NT2/D1 (cell line): Measurements from ENCODE around the gene NRXN3.

Experiments used
- DNase-seq: peaks from one replicate; pipeline ENCODE4 v3.0.0-alpha.2; 2011; ENCODE audit warnings: low read depth, low spot score
- H3K27me3 ChIP-seq: 2 replicates; pipeline ENCODE4 v1.6.0; 2011; ENCODE audit warnings: mild to moderate bottlenecking; ENCODE audit not compliant: insufficient read length, insufficient read depth
- H3K36me3 ChIP-seq: 2 replicates; pipeline ENCODE4 v1.6.1; 2011; ENCODE audit warnings: mild to moderate bottlenecking, low read length, mixed read lengths; ENCODE audit not compliant: insufficient read depth, insufficient read length
- H3K4me1 ChIP-seq: 2 replicates; pipeline ENCODE4 v1.5.1; 2011; ENCODE audit not compliant: insufficient read depth, insufficient read length
- H3K4me3 ChIP-seq: 2 replicates; pipeline ENCODE4 v1.5.1; 2011; ENCODE audit warnings: low read depth; ENCODE audit not compliant: insufficient read length
- H3K9ac ChIP-seq: 2 replicates; pipeline ENCODE4 v1.6.0; 2011; ENCODE audit warnings: low read depth; ENCODE audit not compliant: insufficient read length
- H3K9me3 ChIP-seq: 2 replicates; pipeline ENCODE4 v1.5.1; 2011; ENCODE audit warnings: mild to moderate bottlenecking, low read length; ENCODE audit not compliant: insufficient read depth
- SUZ12 ChIP-seq: IDR thresholded peaks from 2 replicates; pipeline ENCODE4 v1.6.1; 2011; ENCODE audit not compliant: insufficient read length, insufficient read depth; ENCODE audit errors: extremely low read depth
- YY1 ChIP-seq: IDR thresholded peaks from 2 replicates; pipeline ENCODE4 v1.6.1; 2011; ENCODE audit not compliant: insufficient read length, insufficient read depth
- ZNF274 ChIP-seq: IDR thresholded peaks from 2 replicates; pipeline ENCODE4 v1.6.1; 2011; ENCODE audit warnings: mild to moderate bottlenecking, low read depth, low read length

NRXN3 gene

DNA sequence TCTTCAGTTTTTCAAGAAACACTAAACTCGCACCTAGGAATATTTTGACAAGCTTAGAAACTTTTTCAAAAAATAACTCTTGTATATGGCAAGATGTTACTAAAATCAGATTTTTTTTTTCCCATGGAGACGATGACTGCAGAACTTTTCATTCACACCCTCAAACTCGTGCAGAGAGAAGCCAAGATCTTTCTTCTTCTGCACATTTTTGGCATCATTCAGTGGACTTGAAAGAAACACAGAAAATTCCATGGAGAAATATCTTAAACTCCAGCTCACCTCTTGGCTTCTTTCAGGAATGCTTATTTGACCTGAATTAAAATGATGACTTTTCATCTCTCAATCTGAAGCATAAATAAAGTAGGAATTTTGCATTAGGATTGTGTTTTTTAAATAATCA is 919.4 kb downstream of the NRXN3 start:
- Histone ChIP-seq H3K27me3 (no peaks in the 10 kb centered on the region), H3K4me3 (no peak overlapping the region), H3K4me1 (no peaks in the 10 kb centered on the region), H3K9me3 (no peaks in the 10 kb centered on the region), H3K36me3 (no peaks in the 10 kb centered on the region), H3K9ac (no peak overlapping the region)
- no peak for DNase-seq
- TF ChIP-seq YY1 (no peak), SUZ12 (no peak)

DNA sequence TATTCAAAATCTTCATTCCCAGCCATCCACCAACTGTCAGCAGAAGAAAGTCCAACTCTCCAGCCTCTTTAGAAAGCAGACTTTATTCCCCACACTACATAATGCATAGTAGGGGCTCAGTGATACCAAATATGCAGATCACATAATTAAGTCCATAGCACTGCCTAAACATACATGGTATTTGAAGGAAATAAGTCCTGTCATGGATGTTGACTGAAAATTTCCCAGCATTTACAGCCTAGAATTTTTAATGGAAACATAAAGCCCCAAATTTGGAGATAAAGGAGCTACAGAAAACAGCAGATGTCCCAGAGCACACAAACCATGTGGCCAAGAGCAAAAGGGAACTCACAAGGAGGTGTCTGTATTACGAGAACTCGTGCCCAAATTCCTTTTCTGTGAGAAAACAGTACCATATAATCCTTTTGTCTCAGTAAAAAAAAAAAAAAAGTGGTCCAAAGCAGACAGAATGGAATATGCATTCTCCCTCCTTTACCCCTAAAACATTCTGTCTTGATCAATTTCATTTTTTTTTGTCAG is 920.5 kb downstream of the NRXN3 start:
- TF ChIP-seq ZNF274, result no peak
- no peak for TF ChIP-seq YY1
- TF ChIP-seq SUZ12, result no peak
- Histone ChIP-seq H3K4me1 (no peaks in the 10 kb centered on the region), H3K27me3 (no peaks in the 10 kb centered on the region), H3K4me3 (no peak overlapping the region), H3K36me3 (no peaks in the 10 kb centered on the region), H3K9me3 (no peaks in the 10 kb centered on the region), H3K9ac (no peak overlapping the region)
- no peak for DNase-seq

DNA sequence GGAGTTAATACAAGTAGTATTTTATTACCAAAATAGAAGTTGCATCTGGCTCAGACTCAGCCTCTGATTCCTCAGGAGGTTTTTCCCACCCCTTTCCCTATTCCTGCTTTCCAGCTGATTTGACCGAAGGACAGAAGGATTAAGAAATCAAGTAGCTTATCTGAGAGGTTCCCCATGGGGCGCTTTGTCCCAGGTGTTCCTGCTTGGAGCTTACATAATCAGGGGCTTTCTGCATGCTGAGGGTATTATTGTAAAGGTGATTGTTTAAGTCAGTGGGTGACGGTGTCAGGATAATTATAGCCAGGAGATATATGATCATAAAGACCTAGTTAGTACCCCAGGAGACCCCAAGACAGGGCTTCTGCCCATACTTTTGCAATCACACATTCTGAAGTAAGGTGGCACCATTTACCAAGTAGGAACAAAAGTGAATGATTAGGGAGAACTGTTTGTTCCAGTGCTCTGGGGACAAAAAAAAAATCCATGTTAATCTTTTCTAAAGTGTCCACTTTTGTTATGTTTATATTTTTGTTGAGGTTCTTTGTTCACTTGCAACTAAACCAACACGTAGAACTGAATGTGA is 921.3 kb downstream of the NRXN3 start:
- H3K4me1 ChIP-seq, result no peaks in the 10 kb centered on the region
- H3K27me3 ChIP-seq, result no peaks in the 10 kb centered on the region
- H3K36me3 ChIP-seq, result no peaks in the 10 kb centered on the region
- no peaks in the 10 kb centered on the region for H3K9me3 ChIP-seq
- TF ChIP-seq SUZ12 (no peak), ZNF274 (no peak), YY1 (no peak)
- peak; percentile 9 for DNase-seq
- no peak overlapping the region for H3K4me3 ChIP-seq
- no peak overlapping the region for H3K9ac ChIP-seq

DNA sequence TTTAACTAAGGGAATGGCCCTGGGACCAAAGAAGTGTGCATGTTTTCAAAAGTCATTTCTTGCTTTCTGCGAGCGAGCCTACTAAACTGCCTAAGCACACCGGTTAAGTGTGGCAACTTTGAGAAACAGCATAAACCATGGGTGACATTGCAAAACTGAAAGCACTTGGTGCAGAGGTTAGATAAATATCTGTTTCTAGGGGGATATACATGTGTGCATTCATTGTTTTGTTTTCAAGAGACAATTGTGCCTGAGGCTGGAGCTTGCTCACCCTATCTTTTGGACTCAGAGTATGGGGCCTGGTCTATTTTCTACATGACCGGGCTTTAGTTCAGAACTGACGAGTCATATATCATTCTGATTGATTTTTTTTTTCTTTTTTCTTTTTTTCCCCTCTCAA is 923.4 kb downstream of the NRXN3 start:
- H3K36me3 ChIP-seq, result no peaks in the 10 kb centered on the region
- no peak overlapping the region for H3K4me3 ChIP-seq
- no peaks in the 10 kb centered on the region for H3K27me3 ChIP-seq
- no peaks in the 10 kb centered on the region for H3K4me1 ChIP-seq
- DNase-seq, result no peak
- H3K9ac ChIP-seq, result no peak overlapping the region
- TF ChIP-seq ZNF274, result no peak
- TF ChIP-seq YY1, result no peak
- TF ChIP-seq SUZ12, result no peak
- H3K9me3 ChIP-seq, result no peaks in the 10 kb centered on the region

DNA sequence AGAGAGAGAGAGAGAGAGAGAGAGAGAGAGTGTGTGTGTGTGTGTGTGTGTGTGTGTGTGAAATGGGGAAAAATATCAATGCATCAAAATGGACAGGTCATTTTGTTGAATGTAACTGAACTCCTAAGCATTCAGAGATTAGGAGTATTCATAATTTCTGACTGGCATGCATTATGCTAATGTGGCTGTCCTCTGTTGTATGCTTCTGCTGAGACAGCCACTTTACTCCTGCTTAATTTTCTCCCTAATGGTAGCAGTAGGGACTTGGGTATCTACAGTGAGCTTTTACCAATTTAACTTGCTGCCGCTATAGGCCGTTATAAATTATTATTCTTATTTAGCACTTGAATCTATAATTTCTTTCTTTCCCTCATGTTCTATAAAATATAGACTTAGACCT is 924.8 kb downstream of the NRXN3 start:
- no peak overlapping the region for H3K4me3 ChIP-seq
- no peak overlapping the region for H3K9ac ChIP-seq
- TF ChIP-seq ZNF274, result no peak
- no peak for TF ChIP-seq YY1
- no peak for TF ChIP-seq SUZ12
- H3K27me3 ChIP-seq, result no peaks in the 10 kb centered on the region
- DNase-seq, result no peak
- H3K36me3 ChIP-seq, result no peaks in the 10 kb centered on the region
- H3K4me1 ChIP-seq, result no peaks in the 10 kb centered on the region
- H3K9me3 ChIP-seq, result no peaks in the 10 kb centered on the region

DNA sequence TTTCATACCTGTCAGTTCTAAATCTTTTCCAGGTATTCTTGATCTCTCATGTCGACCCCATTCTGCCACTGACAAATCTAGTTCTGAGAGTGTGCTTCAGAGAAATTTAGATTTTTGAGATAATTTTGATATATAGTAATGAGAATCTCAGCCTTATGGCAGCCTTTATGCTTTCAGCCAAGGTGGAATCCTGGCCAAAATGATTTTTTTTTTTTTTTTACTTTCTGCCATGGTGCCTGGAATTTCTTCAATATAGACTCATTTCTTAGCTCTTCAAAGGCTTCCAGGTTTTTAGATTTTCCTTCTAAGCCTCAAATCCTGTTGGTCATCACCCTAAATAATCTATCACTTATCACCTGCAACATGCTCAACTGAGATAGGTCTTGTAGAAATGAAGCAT is 926.6 kb downstream of the NRXN3 start:
- Histone ChIP-seq H3K9ac (no peak overlapping the region), H3K36me3 (no peaks in the 10 kb centered on the region), H3K9me3 (no peaks in the 10 kb centered on the region), H3K27me3 (no peaks in the 10 kb centered on the region), H3K4me1 (no peaks in the 10 kb centered on the region), H3K4me3 (no peak overlapping the region)
- TF ChIP-seq SUZ12 (no peak), ZNF274 (no peak), YY1 (no peak)
- no peak for DNase-seq

DNA sequence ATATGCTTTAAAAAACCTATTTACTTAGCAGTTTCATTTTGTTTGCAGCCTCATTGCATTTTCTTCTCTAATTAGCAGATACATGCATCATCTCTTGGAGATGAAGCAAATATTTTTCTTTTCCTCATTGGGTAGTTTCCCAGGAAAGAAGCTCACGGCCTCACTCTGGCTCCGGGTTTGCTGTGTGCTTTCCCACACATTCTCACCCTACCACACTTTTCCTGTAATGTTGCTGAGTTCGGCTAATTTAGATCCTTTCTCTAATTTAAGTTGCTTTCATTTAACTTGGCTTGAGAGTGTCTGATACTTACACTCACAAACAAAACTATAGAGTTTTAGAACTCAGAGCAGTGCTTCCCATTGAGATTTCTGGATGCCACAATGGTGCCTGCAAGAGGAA is 928.2 kb downstream of the NRXN3 start:
- H3K4me1 ChIP-seq, result no peaks in the 10 kb centered on the region
- DNase-seq, result no peak
- TF ChIP-seq YY1 (no peak), ZNF274 (no peak), SUZ12 (no peak)
- no peaks in the 10 kb centered on the region for H3K9me3 ChIP-seq
- no peak overlapping the region for H3K4me3 ChIP-seq
- no peaks in the 10 kb centered on the region for H3K36me3 ChIP-seq
- no peak overlapping the region for H3K9ac ChIP-seq
- H3K27me3 ChIP-seq, result no peaks in the 10 kb centered on the region
